ENCODE results near the gene DNAJC24.

DNAJC24 gene

DNA sequence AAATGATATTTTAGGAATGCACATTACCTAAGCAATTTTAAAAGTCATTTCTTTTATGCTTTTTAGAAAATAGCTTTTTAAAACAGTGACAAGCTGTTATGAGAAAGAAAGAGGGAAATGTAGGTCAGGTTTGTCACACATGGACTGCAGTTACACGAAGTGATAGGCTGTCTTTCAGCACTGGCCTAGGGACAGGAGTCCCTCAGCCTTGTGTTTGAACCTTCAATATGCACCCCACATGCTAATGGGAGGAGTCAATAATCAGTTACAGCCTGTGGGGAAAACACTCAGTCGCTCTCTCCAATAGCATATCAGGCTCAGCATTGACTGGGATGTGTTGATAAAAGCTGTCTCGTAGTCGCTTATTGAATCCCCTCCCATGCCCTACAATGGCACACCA lies 45.8 kb downstream of the DNAJC24 start:
- no peak for DNase-seq (ENCODE audit: low spot score)

DNA sequence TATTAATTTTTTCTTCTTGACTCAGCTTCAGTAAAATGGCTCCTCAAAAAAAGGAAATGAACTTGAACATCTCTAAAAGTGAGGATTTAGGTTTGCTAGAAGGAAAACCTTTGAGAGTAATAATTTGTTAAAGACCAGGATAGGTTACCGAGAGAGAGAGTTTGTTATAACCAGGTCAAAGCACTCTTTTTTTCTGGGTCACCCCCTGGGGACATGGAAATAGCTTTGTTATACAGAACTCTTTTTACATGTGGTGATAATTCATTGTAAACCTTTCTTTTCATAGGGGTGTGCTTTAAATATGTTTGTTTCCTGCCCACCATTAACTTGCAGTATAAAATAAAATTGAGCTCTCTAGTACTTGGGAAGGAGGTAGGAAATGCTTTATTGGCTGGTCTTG lies 47.7 kb downstream of the DNAJC24 start:
- no peak for DNase-seq (ENCODE audit: low spot score)

DNA sequence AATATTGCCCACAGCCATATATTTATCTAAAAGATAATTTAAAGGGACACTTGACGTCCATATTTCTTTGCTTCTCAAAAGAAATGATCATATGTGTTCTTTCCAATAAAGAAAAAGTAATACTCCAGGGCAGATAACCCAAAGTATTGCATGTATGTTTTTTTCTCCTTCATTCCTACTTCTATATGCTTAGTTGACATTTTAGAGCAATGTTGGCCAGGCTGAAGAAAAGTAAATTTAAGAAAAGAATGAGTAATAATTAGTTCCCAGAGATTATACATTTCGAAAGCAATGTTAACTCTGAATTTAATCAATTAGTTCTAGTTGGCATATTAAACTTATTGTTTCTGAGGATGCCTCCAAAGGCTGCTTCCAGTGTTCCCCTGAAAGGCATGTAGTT lies 48.2 kb downstream of the DNAJC24 start:
- DNase-seq (ENCODE audit: low spot score): no peak

DNA sequence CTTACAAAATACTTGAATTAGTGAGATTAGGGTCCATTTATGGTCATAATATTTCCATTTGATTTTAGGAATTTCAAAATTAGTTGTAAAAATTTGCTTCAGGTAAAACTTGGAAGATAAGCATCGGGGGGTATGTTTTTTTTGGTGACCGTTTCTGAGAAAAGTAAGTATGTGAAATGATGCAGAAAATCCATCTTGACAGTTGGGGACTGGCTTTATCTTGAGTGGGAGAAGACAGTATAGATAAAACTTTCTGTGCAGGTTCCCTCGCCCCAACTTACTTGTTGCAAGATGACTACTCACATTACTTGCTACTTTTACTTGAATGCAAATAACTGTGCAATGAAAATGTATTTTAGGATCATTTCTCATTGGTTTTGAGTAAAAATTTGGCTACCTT lies 49.5 kb downstream of the DNAJC24 start:
- no peak for DNase-seq (ENCODE audit: low spot score)

DNA sequence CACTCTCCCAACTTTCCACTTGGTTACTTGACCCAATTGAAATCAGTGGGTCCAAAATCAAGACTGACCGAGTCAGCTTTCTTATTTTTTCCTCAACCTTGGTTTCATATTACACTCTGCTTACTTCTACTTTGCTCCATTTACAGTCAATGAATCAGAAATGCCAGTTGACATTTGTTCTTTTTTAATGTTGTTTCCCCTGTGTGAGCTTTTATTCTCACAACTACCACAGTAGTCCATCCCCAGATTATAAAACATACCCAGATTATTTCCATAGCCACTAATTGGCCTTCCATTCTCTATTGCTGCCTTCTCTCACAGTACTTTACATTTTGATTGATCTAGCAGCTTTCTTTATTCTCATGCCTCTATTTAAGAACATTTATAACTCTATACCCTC lies 50.0 kb downstream of the DNAJC24 start:
- DNase-seq (ENCODE audit: low spot score): no peak

DNA sequence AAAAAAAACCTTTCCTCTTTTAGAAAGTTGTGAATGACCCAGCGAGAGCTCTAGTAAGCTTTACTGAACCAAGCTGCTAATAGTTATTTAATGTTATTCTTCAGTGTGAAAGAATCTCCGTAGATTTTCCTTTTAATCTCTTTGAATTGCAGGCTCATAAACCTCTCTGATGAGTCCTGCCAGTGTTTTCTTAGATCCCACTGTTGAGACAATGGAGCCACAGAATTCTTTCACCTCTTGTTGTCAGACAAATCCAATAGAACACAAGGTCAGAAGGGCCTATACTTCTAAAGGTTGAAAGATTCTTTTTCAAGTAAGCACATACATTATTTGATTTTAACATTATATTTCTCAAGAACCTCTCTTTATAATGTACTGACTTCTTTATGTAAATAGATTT lies 52.2 kb downstream of the DNAJC24 start:
- peak; percentile 5 for DNase-seq (ENCODE audit: low spot score)

DNA sequence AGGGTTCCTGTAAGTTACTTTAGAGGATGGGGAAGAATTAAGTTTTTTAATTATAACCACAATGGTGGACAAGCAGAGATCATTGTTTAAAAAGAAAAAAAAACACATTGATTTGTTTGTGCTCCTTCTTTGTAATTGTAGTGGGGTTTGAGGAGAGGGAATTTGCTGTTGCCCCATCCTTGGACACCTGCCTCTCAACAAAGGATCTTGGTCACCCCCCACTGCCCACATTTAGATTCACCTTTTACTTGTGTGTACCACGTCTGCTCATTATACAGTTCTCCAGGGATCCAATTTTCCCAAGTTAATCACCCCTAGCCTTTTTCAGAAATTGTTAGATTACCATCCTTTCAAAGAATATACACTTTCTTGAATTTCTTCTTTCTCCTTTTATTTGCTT lies 53.0 kb downstream of the DNAJC24 start:
- no peak for DNase-seq (ENCODE audit: low spot score)

DNA sequence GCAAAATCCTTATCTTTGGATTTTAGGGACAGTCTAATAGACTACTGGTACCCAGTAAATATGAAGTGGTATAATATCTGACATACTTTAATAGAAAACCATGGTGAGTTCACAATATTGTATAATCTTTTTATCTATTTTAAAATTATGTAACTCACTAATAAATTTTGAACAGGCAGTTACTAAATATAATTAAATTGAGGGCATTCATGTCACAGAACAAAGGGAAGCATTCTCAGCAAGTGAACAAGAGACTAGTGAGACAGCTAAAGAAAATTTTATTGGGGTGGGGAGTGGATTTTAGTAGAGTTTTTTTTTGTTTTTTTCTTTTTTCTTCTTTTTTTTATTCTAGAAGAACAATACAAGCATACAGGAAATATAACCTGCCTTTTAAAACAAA lies 55.0 kb downstream of the DNAJC24 start:
- no peak for DNase-seq (ENCODE audit: low spot score)

DNA sequence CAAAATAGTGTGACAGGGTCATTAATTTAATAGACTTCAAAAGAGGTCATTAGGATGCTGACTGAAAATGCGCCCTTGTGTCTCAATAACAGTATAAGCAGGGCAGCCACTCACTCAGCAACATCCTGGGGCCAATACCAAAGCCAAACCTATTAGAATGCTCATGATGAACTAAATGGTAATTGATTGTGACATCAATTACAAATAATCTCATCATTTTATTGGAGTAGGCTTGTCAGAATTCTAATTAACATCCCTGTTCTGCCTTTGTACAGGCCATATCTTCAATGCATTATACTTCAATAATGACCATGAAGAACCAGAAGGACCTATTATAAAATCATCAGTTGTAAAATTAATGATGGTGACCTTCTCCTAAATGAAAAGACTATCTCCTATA lies 64.2 kb downstream of the DNAJC24 start:
- no peak for DNase-seq (ENCODE audit: low spot score)

DNA sequence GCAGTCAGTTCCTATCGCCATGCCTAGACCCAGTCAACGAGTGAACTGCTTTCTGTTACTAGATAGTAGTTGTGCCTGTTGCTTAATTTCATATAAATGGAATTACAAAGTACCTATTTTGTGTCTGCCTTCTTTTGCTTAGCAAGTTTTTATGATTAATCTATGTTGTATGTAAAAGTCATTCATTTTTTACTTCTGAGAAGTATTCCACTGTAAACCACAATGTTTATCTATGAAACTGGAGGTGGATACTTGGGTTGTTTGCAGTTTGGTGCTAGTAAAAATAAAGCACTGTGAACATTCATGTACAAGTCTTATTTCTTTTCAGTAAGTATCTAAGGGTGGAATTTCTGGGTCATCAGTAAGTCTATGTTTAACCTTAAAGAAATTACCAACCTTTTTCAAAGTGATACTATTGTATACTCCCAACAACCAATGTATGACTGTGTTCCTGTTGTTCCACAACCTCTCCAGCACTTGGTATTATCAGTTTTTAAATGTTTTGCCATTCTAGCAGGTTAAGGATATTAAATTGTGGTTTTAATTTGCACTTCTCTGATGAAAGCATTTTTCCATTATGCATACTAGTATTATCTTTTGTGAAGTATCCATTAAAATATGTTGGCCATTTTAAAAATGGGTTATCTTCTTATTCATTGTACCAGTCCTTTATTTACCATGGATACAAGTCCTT lies 68.2 kb downstream of the DNAJC24 start:
- DNase-seq (ENCODE audit: low spot score): no peak

DNA sequence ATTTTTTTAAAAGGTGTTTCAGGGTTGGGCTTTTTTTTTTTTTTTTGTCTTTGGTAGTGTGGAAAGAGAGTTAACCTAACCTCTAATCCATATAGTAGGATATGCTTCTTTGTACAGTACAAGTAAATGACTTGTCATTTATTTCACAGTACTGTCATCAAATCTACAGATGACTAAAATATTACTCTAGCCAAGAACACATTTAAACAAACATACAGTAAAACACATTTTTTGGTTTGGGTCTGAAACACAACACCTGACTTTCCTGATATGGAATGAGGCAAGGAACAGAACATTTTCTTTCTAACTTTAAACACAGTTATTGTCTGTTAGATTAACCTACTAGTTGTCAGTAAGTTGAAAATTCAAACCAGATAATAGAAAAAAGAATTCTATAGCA lies 71.6 kb downstream of the DNAJC24 start:
- no peak for DNase-seq (ENCODE audit: low spot score)

DNA sequence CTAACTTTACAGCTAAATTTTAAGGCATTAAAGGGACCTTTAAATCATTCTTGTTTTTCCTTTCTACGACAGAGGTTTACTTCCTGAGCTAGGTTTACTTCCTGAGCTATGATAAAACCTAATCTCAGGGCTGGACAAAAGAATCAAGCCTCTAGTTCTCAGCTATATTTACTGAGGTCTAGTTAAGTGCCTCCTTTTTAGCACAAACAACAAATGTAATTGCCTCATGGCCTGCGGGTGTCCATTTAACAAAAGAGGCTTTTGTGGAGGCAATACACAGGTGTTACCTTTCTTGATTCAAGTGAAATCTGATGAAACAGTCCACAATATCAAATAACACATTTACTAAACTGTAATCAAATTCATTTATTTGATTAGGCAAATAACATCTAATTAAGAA lies 72.4 kb downstream of the DNAJC24 start:
- no peak for DNase-seq (ENCODE audit: low spot score)

DNA sequence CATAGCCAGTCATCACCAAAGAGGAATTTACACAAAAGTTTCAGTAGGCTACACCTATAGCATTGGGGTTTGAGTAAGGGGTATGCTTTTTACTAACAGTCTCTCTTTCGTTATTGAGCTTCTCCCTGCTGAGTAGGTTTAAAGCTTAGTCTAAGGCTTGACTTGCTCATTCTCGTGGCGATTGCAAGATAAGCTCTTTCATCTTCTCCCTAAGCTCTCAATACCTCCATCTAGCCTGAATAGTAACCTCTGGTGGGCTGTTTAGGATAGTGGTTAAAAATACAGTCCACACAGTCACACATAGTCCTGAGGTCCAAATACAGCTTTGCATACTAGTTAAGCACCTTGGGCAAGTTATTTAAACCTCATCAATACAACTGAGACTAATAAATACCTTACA lies 74.1 kb downstream of the DNAJC24 start:
- no peak for DNase-seq (ENCODE audit: low spot score)

DNA sequence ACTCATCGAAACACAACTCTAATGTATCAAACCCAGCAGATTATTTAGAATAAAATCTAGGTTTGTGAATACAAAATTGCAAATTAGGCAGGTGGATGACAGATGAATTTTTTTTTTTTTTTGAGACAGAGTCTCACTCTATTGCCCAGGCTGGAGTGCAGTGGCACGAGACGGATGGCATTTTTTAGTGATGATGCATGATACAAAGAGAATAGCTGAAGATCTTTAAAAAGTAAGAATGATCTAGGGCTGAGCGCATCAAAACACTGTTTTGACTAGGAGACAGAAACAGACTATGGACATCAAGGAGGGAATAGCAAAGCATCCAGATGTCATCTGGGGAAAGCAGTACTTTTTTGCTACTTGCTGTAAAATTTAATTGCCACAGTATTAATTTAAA lies 76.0 kb downstream of the DNAJC24 start:
- DNase-seq (ENCODE audit: low spot score): no peak

DNA sequence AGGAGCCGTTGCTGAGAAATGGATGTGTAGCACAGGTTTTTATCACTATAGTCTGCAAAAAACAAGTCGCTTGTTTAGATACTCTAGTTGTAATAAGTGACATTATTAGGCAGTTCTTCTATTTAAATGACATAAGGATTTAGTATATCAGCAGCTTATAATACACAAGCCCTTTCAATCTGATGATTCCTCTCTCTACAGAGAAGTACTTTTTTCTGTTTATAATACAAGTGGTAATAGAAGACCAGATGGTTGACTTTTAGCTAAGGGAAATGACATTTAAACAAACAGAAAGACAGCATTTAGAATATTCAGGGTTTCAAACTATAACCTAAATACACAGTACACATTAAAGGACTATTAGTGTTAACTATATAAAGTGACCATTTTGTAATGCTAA lies 79.4 kb downstream of the DNAJC24 start:
- DNase-seq (ENCODE audit: low spot score): no peak

DNA sequence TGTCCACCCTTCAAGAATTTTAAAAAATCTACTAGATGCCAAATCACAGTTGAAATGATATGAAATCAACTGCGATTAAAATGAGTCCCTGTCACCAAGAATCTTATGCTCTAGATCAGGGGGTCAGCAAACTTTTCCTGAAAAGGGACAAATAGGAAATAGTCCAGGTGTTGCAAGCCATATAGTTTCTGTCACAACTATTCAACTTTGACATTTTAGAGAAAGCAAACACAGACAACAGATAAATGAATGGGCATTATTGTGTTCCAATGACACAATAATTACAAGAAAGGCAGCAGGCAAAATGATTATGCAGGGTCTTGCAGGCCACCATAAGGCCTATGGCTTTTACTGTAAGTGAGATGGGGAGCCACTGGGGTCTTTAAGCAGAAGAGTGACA lies 81.2 kb downstream of the DNAJC24 start:
- DNase-seq (ENCODE audit: low spot score): no peak

DNA sequence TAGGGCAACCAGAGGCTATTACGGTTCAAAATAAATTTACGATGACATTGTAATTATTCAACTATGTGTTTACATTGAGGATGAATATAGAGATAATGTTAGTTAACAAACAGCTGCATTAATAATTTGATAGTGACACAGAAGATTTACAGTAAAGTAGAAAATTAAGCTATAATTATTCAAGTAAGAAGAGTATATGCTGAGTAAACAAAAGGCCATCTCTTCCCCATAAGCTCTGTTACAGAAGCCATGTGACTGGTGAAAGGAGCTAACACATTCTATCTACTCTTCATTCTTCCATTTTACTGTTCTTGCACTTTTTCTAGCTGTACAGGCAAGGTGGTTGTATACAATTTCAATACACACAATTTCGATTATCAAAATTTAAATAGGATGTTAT lies 85.5 kb downstream of the DNAJC24 start:
- DNase-seq (ENCODE audit: low spot score): no peak

DNA sequence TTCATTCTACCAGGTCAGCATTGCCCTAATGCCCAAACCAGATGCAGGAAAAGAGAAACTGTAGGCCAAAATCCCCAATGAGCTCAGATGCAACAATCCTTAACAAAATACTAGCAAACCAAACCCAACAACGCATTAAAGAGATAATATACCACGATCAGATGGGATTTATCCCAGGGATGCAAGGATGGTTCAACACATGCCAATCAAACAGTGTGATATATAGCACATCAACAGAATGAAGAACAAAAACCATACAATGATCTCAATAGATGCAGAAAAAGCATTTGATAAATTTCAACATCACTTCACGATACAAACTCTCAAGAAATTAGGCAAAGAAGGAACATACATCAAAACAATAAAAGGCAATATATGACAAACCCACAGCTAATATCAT lies 94.8 kb downstream of the DNAJC24 start:
- DNase-seq (ENCODE audit: low spot score): no peak

DNA sequence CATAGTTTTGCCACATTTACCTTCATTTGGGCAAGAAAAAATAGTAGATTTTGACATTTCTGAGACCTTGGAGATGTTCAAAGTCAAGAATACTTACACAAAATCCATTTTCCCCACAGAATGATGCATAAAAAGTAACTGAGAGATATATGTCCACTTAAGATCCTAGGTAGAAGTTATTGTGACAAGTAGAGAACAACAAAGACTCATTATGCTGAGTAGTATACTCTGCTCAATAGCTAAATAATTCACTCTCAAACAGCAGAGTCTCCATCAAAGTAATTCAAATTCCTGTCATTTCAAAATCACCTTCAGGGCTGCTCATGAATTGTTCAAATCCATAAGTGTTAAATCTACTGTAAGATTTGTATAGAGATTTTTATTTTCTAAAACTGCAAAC lies 104.4 kb downstream of the DNAJC24 start:
- DNase-seq (ENCODE audit: low spot score): no peak

DNA sequence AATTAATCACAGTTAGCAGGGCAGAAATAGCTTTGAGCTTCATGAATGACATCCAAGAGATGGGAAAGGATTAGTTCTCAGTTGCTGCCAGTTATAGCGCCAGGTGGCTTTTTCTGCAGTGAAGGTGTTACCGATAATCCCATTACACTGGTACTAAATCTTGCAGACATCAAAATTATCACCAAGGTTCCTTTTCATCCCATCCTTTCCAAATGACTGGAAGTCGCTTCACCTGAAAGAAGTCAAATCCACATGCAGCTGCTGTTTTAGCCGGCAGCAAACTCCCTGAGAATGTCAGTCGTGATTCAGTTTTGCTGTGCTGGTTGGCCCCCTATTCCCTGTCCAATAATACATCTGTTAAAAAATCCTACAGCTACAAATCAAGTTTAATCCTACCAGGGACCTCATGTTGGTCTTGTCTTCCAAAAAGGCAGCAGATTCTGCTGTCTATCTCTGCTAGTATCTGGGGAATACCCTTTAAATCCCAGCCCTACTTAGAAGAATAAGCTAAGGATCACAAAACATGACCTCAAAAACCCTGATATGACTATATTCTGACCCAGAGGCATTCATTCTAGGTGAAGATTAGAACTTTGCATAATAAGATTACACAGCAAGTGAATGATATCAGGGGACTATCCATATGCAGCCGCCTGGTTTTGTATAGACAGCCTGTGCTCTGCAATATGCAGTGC lies 108.0 kb downstream of the DNAJC24 start:
- DNase-seq (ENCODE audit: low spot score): no peak

DNA sequence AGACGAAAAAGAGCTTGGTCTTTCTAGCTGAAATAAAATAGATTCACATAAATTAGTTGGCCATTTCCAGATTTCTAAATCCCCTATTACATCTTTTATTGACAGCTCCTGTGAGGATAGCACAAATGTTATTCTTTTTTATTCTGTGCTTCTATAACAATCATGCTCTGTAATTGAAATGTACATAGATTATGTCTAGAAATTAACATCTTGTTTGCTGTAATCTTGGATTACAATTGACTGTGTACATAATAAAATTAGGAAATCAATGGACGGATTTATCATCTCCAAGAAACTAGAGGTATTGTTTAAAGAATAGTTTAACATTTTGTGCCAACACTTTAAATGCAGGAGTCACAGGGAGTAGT lies 108.5 kb downstream of the DNAJC24 start:
- no peak for DNase-seq (ENCODE audit: low spot score)

DNA sequence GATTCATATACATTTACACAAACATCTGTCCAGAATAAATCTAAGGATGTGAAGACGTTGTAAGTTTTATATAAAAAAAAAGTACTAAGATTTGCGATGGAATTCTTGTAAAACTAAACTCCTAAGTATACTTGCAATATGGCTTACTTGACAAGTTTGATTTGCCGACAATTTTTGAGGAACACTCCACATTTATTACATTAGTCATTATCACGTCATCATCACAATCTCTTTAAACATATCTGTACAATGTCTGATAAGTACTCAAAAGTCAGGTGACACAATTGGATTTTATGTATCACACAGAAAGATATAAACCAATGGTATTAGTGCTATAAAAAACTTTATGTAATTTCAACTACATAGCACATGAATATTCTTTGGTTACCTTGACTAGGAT lies 109.4 kb downstream of the DNAJC24 start:
- no peak for DNase-seq (ENCODE audit: low spot score)

DNA sequence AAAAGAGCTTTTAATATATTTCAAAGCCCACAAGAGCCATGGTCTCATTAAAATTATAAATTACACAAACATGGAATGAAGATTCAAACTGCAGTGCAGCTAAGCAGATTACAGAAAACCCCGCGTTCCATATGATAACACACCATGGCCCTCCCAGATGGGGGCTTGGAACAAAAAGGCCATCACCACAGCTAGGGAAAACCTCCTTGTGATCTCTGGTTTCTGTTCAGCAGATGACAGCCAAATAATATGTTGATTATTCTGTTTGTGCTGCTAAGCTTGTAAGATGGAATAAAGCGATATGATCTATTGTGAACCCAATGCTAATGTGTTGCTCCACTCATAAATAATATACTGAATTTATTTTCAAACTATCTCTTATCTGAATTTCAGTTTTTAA lies 111.3 kb downstream of the DNAJC24 start:
- DNase-seq (ENCODE audit: low spot score): no peak
